ENCODE data around the gene UBXN1. TPM values are rescaled to one million over a fixed set of nuclear protein-coding genes. Genes with fewer than 3 reads are reported as not detected.

Gene UBXN1
- total and polyA plus RNA-seq, 10 of the 15 experiments (the other 5 are each of a cell fraction or from before 2014, with no cell fraction given), result 7.0 to 173 (median 106) TPM

DNA sequence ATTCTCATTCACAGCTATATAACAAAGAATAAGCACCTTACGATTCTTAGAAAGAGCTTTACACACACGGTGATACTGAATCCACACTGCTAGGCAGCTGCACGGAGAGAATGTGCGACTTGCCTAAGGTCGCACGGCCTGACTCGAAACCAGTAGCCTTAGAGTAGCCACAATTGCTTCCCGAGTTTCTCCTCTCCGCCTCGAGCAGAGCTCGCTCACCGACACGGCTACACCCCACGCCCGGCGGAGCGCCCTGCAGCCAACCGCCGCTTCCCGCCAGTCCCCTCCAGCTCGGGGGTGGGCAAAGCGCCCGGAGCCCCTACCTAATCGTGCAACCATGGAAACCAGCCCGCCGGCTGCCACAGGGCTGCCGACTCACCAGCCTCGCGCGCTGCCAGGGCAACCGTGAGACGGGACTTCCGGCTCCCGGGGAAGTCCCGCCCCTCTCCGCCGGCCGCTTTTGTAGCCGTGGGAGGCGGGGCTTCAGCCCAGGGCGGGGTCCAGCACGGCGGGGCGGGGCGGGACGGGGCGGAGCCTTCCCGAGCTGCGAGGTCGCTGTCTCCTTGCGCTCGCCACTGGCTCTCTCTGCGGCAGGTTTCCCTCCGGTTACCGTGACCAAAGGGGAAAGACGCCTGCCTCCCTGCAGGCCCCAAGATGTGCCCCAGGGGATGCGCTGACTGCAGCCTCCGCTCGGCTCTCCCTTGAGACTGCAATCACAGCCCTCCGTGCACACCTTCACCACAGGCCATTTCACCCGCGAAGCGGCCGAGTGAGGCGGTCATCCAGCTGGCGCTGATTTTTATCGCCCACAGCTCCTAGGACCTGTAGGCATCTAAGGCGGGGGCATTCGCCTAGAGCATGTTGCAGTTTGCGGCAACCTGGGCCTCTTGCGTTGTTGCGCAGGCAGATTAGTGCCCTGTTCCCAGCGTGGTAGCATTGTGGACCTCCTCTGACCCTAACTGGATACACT lies 27.3 kb upstream of the UBXN1 start (continued):
- TF ChIP-seq BMI1 (IDR thresholded peaks at IDR 0.05; ENCODE audit: borderline replicate concordance), result peak; percentile 92
- 0 out of 2 replicates have a peak, but pooled peaks have one; percentile 20 for TF ChIP-seq TCF3 (IDR thresholded peaks at IDR 0.05; ENCODE audit: borderline replicate concordance, insufficient read depth, low read depth, low read length)
- no peak for TF ChIP-seq IKZF2 (IDR thresholded peaks at IDR 0.05)
- no peak for TF ChIP-seq ZSCAN29 (IDR thresholded peaks at IDR 0.05)
- no peak for TF ChIP-seq CBX5 (IDR thresholded peaks at IDR 0.05; ENCODE audit: low read depth)
- TF ChIP-seq, protein P1, sequence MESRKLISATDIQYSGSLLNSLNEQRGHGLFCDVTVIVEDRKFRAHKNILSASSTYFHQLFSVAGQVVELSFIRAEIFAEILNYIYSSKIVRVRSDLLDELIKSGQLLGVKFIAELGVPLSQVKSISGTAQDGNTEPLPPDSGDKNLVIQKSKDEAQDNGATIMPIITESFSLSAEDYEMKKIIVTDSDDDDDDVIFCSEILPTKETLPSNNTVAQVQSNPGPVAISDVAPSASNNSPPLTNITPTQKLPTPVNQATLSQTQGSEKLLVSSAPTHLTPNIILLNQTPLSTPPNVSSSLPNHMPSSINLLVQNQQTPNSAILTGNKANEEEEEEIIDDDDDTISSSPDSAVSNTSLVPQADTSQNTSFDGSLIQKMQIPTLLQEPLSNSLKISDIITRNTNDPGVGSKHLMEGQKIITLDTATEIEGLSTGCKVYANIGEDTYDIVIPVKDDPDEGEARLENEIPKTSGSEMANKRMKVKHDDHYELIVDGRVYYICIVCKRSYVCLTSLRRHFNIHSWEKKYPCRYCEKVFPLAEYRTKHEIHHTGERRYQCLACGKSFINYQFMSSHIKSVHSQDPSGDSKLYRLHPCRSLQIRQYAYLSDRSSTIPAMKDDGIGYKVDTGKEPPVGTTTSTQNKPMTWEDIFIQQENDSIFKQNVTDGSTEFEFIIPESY (IDR thresholded peaks at IDR 0.05), result no peak
- TF ChIP-seq, protein P2, sequence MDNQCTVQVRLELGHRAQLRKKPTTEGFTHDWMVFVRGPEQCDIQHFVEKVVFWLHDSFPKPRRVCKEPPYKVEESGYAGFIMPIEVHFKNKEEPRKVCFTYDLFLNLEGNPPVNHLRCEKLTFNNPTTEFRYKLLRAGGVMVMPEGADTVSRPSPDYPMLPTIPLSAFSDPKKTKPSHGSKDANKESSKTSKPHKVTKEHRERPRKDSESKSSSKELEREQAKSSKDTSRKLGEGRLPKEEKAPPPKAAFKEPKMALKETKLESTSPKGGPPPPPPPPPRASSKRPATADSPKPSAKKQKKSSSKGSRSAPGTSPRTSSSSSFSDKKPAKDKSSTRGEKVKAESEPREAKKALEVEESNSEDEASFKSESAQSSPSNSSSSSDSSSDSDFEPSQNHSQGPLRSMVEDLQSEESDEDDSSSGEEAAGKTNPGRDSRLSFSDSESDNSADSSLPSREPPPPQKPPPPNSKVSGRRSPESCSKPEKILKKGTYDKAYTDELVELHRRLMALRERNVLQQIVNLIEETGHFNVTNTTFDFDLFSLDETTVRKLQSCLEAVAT (IDR thresholded peaks at IDR 0.05), result no peak
- no peak for TF ChIP-seq ZNF217 (IDR thresholded peaks at IDR 0.05)
- TF ChIP-seq NRF1 (conservative IDR thresholded peaks at IDR 0.05; ENCODE audit: low read depth, low read length), result no peak
- TF ChIP-seq RFX5 (IDR thresholded peaks at IDR 0.05; ENCODE audit: low read depth, low read length), result no peak
- 0 out of 2 replicates have a peak, but pooled peaks have one; percentile 35 for TF ChIP-seq ZNF207 (IDR thresholded peaks at IDR 0.05; ENCODE audit: borderline replicate concordance)
- TF ChIP-seq MEF2B (IDR thresholded peaks at IDR 0.05; ENCODE audit: partially characterized antibody, poor library complexity, severe bottlenecking), result peak; percentile 77
- no peak for TF ChIP-seq STAT3 (IDR thresholded peaks at IDR 0.05; ENCODE audit: low read depth, low read length)
- TF ChIP-seq EED (IDR thresholded peaks at IDR 0.05; ENCODE audit: low read depth), result 0 out of 2 replicates have a peak, but pooled peaks have one; percentile 4
- no peak for TF ChIP-seq EGR1 (IDR thresholded peaks at IDR 0.05; ENCODE audit: borderline replicate concordance in 1 of 2, low read depth in 2 of 2, low read length in 2 of 2)
- TF ChIP-seq, protein P3, sequence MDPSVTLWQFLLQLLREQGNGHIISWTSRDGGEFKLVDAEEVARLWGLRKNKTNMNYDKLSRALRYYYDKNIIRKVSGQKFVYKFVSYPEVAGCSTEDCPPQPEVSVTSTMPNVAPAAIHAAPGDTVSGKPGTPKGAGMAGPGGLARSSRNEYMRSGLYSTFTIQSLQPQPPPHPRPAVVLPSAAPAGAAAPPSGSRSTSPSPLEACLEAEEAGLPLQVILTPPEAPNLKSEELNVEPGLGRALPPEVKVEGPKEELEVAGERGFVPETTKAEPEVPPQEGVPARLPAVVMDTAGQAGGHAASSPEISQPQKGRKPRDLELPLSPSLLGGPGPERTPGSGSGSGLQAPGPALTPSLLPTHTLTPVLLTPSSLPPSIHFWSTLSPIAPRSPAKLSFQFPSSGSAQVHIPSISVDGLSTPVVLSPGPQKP (IDR thresholded peaks at IDR 0.05; ENCODE audit: low read depth, low read length), result peak; percentile 54; the same call in 1 of the 2 replicates
- TF ChIP-seq, protein P4, sequence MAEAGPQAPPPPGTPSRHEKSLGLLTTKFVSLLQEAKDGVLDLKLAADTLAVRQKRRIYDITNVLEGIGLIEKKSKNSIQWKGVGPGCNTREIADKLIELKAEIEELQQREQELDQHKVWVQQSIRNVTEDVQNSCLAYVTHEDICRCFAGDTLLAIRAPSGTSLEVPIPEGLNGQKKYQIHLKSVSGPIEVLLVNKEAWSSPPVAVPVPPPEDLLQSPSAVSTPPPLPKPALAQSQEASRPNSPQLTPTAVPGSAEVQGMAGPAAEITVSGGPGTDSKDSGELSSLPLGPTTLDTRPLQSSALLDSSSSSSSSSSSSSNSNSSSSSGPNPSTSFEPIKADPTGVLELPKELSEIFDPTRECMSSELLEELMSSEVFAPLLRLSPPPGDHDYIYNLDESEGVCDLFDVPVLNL (IDR thresholded peaks at IDR 0.05; ENCODE audit: low read depth, low read length), result no peak
- TF ChIP-seq, protein P5, sequence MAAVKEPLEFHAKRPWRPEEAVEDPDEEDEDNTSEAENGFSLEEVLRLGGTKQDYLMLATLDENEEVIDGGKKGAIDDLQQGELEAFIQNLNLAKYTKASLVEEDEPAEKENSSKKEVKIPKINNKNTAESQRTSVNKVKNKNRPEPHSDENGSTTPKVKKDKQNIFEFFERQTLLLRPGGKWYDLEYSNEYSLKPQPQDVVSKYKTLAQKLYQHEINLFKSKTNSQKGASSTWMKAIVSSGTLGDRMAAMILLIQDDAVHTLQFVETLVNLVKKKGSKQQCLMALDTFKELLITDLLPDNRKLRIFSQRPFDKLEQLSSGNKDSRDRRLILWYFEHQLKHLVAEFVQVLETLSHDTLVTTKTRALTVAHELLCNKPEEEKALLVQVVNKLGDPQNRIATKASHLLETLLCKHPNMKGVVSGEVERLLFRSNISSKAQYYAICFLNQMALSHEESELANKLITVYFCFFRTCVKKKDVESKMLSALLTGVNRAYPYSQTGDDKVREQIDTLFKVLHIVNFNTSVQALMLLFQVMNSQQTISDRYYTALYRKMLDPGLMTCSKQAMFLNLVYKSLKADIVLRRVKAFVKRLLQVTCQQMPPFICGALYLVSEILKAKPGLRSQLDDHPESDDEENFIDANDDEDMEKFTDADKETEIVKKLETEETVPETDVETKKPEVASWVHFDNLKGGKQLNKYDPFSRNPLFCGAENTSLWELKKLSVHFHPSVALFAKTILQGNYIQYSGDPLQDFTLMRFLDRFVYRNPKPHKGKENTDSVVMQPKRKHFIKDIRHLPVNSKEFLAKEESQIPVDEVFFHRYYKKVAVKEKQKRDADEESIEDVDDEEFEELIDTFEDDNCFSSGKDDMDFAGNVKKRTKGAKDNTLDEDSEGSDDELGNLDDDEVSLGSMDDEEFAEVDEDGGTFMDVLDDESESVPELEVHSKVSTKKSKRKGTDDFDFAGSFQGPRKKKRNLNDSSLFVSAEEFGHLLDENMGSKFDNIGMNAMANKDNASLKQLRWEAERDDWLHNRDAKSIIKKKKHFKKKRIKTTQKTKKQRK (IDR thresholded peaks at IDR 0.05; ENCODE audit: low read depth, low read length), result no peak
- TF ChIP-seq RAD51 (IDR thresholded peaks at IDR 0.05), result no peak
- no peak for TF ChIP-seq FOXM1 (IDR thresholded peaks at IDR 0.05; ENCODE audit: low read depth, low read length)
